H1 (cell line): Measurements from ENCODE around the gene YAF2. TPM values are rescaled to one million over a fixed set of nuclear protein-coding genes. Genes with fewer than 3 reads are reported as not detected.

ENCODE experiments used
- CTCF ChIA-PET: fragments of 300-600 bp; sonication (Branson Sonifier 250); formaldehyde crosslinking; loops from one replicate; lab custom pipeline; 2021; ENCODE audit not compliant: partially characterized antibody; lab: Charles Lee
- POLR2A ChIA-PET: fragments of 300-600 bp; sonication (Branson Sonifier 250); formaldehyde crosslinking; loops from one replicate; lab custom pipeline; 2021; ENCODE audit warnings: inconsistent platforms; ENCODE audit not compliant: partially characterized antibody; lab: Charles Lee
- DNase-seq, 2 experiments: peaks; one replicate each; pipeline versions ENCODE4 v3.0.0 to v3.0.0-alpha.2; 2010 to 2022; ENCODE audit warnings: low spot score in 2 of 2, low read depth in 1 of 2, mixed read lengths in 1 of 2
- FAIRE-seq: peaks from 2 replicates; lab custom pipeline; 2011; peaks lifted over from hg19 to GRCh38; lab: Jason Lieb, UNC
- H2AFZ ChIP-seq: 2 replicates; pipeline ENCODE4 v1.8.1; 2012; ENCODE audit warnings: low read length, inconsistent platforms
- H2AK5ac ChIP-seq: 2 replicates; pipeline ENCODE4 v1.6.1; 2013; ENCODE audit warnings: low read depth, low read length
- H2BK120ac ChIP-seq: replicated peaks from 2 replicates; pipeline ENCODE3; 2013; ENCODE audit warnings: low read depth, low read length, inconsistent platforms
- H2BK12ac ChIP-seq: 2 replicates; pipeline ENCODE4 v1.6.1; 2013; ENCODE audit warnings: low read depth, low read length
- H2BK15ac ChIP-seq: 2 replicates; pipeline ENCODE4 v1.6.1; 2013; ENCODE audit warnings: low read length
- H2BK20ac ChIP-seq: 2 replicates; pipeline ENCODE4 v1.6.1; 2013; ENCODE audit warnings: low read length
- H2BK5ac ChIP-seq: 2 replicates; pipeline ENCODE4 v1.6.1; 2013; ENCODE audit warnings: low read depth, low read length
- H3K14ac ChIP-seq: 2 replicates; pipeline ENCODE4 v1.6.1; 2013; ENCODE audit warnings: inconsistent platforms; ENCODE audit not compliant: insufficient read length
- H3K18ac ChIP-seq: 2 replicates; pipeline ENCODE4 v1.6.1; 2013; ENCODE audit warnings: low read length; ENCODE audit errors: extremely low read depth
- H3K23ac ChIP-seq: 2 replicates; pipeline ENCODE4 v1.6.1; 2013; ENCODE audit warnings: inconsistent platforms; ENCODE audit not compliant: insufficient read length
- H3K23me2 ChIP-seq: 2 replicates; pipeline ENCODE4 v1.6.1; 2013; ENCODE audit warnings: low read depth, low read length
- H3K27ac ChIP-seq: 2 replicates; pipeline ENCODE4 v1.6.1; 2011; ENCODE audit warnings: low read depth, low read length, inconsistent platforms
- H3K27me3 ChIP-seq, 4 experiments: replicated peaks in 1 of 4; 1 replicate in 1 of 4; 2 replicates in 3 of 4; pipeline versions ENCODE4 v1.6.1 to v1.8.1; 2011 to 2013; ENCODE audit warnings: low read length in 3 of 4, mild to moderate bottlenecking in 3 of 4, inconsistent platforms in 2 of 4, mixed read lengths in 2 of 4, moderate library complexity in 1 of 4; ENCODE audit not compliant: control insufficient read depth in 3 of 4, insufficient read depth in 3 of 4; ENCODE audit errors: extremely low read depth in 1 of 4
- H3K36me3 ChIP-seq, 4 experiments: 2 replicates each; pipeline versions ENCODE4 v1.6.1 to v1.8.1; 2011 to 2013; ENCODE audit warnings: mild to moderate bottlenecking in 4 of 4, low read length in 3 of 4, moderate library complexity in 2 of 4, control low read depth in 1 of 4, inconsistent platforms in 1 of 4; ENCODE audit not compliant: insufficient read depth in 4 of 4, control insufficient read depth in 2 of 4
- H3K4ac ChIP-seq: replicated peaks from 2 replicates; pipeline ENCODE3; 2013; ENCODE audit warnings: low read length, low read depth, mixed read lengths, inconsistent platforms; ENCODE audit not compliant: insufficient read length
- H3K4me1 ChIP-seq, 4 experiments: replicated peaks in 1 of 4; 1 replicate in 1 of 4; 2 replicates in 3 of 4; pipeline versions ENCODE4 v1.6.1 to v1.8.1; 2011 to 2013; ENCODE audit warnings: low read length in 3 of 4, inconsistent platforms in 2 of 4, mixed read lengths in 1 of 4; ENCODE audit not compliant: insufficient read depth in 4 of 4, control insufficient read depth in 3 of 4
- H3K4me2 ChIP-seq, 2 experiments: 2 replicates each; pipeline versions ENCODE4 v1.6.1 to v1.8.1; 2011 to 2013; ENCODE audit warnings: low read depth in 2 of 2, low read length in 2 of 2, control low read depth in 1 of 2, inconsistent platforms in 1 of 2, mild to moderate bottlenecking in 1 of 2; ENCODE audit not compliant: insufficient read depth in 1 of 2
- H3K4me3 ChIP-seq, 4 experiments: fragments of 200-600, 300-600 bp in 1 of 4; sonication (generic), shearing (Covaris generic), sonication (Bioruptor Twin) in 1 of 4; 2 replicates each; pipeline versions ENCODE4 v1.5.1 to v1.8.1; 2011 to 2016; ENCODE audit warnings: low read length in 4 of 4, low read depth in 3 of 4, control low read depth in 2 of 4, inconsistent platforms in 2 of 4, mild to moderate bottlenecking in 2 of 4, mixed read lengths in 1 of 4, moderate library complexity in 1 of 4; ENCODE audit not compliant: insufficient read depth in 2 of 4; ENCODE audit errors: extremely low read depth in 1 of 4
- H3K56ac ChIP-seq: replicated peaks from 2 replicates; pipeline ENCODE3; 2013; ENCODE audit warnings: low read depth, mild to moderate bottlenecking, mixed read lengths, low read length, inconsistent platforms; ENCODE audit not compliant: insufficient read length
- H3K79me1 ChIP-seq: 2 replicates; pipeline ENCODE4 v1.6.1; 2013; ENCODE audit warnings: low read depth, low read length, control low read depth
- H3K79me2 ChIP-seq, 2 experiments: 2 replicates each; pipeline versions ENCODE4 v1.6.1 to v1.8.1; 2012 to 2013; ENCODE audit warnings: low read length in 2 of 2, mild to moderate bottlenecking in 2 of 2, inconsistent platforms in 1 of 2; ENCODE audit not compliant: insufficient read depth in 2 of 2, control insufficient read depth in 1 of 2
- H3K9ac ChIP-seq, 4 experiments: replicated peaks in 1 of 4; 1 replicate in 1 of 4; 2 replicates in 3 of 4; pipeline versions ENCODE4 v1.6.1 to v1.8.1; 2011 to 2013; ENCODE audit warnings: low read depth in 3 of 4, low read length in 3 of 4, control low read depth in 2 of 4, mild to moderate bottlenecking in 2 of 4, moderate library complexity in 2 of 4, inconsistent platforms in 1 of 4; ENCODE audit errors: extremely low read depth in 1 of 4
- H3K9me3 ChIP-seq, 2 experiments: 2 replicates each; pipeline versions ENCODE4 v1.6.1 to v1.8.1; 2012 to 2013; ENCODE audit warnings: mild to moderate bottlenecking in 2 of 2, moderate library complexity in 2 of 2, control low read depth in 1 of 2, inconsistent platforms in 1 of 2, low read depth in 1 of 2, low read length in 1 of 2, mixed read lengths in 1 of 2; ENCODE audit not compliant: insufficient read depth in 2 of 2
- H4K20me1 ChIP-seq, 2 experiments: replicated peaks in 1 of 2; 2 replicates each; pipeline versions ENCODE3 to v1.8.1; 2011 to 2013; ENCODE audit warnings: inconsistent platforms in 2 of 2, low read length in 2 of 2, mild to moderate bottlenecking in 1 of 2; ENCODE audit not compliant: insufficient read depth in 2 of 2, control insufficient read depth in 1 of 2
- H4K5ac ChIP-seq: 2 replicates; pipeline ENCODE4 v1.6.1; 2013; ENCODE audit warnings: low read length, low read depth, mixed read lengths, inconsistent platforms; ENCODE audit not compliant: insufficient read length
- H4K8ac ChIP-seq: 2 replicates; pipeline ENCODE4 v1.8.0; 2013; ENCODE audit warnings: mild to moderate bottlenecking, moderate library complexity, low read length, inconsistent platforms; ENCODE audit not compliant: insufficient read depth; ENCODE audit errors: extremely low read depth
- H4K91ac ChIP-seq: replicated peaks from 2 replicates; pipeline ENCODE3; 2013; ENCODE audit warnings: low read length, mixed read lengths, inconsistent platforms; ENCODE audit not compliant: insufficient read length
- ASH2L ChIP-seq: fragments of 200-600, 300-600 bp; sonication (generic); IDR thresholded peaks from one replicate; pipeline ENCODE4 v1.7.1; 2017; ENCODE audit warnings: low read length
- CHD1 ChIP-seq: IDR thresholded peaks from 2 replicates; pipeline ENCODE4 v1.6.1; 2012; ENCODE audit warnings: low read depth, low read length, improper control_type of control experiment
- FOSL1 ChIP-seq: IDR thresholded peaks from 2 replicates; pipeline ENCODE4 v1.6.1; 2011; ENCODE audit warnings: mild to moderate bottlenecking, low read depth, low read length, moderate library complexity; ENCODE audit not compliant: insufficient read depth
- HDAC2 ChIP-seq, 2 experiments: fragments of 300-600 bp in 1 of 2; sonication (generic) in 1 of 2; IDR thresholded peaks; 2 replicates each; pipeline ENCODE4 v1.6.1; 2011 to 2012; ENCODE audit warnings: low read depth in 2 of 2, low read length in 2 of 2, mild to moderate bottlenecking in 2 of 2, moderate library complexity in 2 of 2, borderline replicate concordance in 1 of 2, inconsistent platforms in 1 of 2
- KDM4A ChIP-seq: IDR thresholded peaks from one replicate; pipeline ENCODE4 v1.7.1; 2012; ENCODE audit warnings: low read depth, mild to moderate bottlenecking, moderate library complexity, low read length, inconsistent platforms; ENCODE audit not compliant: severe bottlenecking
- SIN3A ChIP-seq, 2 experiments: IDR thresholded peaks in 1 of 2; conservative IDR thresholded peaks in 1 of 2; 2 replicates each; pipeline ENCODE4 v1.6.1; 2011 to 2012; ENCODE audit warnings: low read length in 2 of 2, improper control_type of control experiment in 1 of 2, low read depth in 1 of 2, mild to moderate bottlenecking in 1 of 2
- WGBS, 2 experiments: shearing (Covaris generic) in 1 of 2; methylation state at CpG; one replicate each; pipeline versions ENCODE4 v1.1.6 to v1.1.7; 2013 to 2015; ENCODE audit warnings: low lambda C conversion rate in 2 of 2, mixed read lengths in 2 of 2, inconsistent platforms in 1 of 2, low coverage in 1 of 2, missing lambda C conversion rate in 1 of 2; ENCODE audit not compliant: insufficient replicate concordance in 2 of 2, insufficient coverage in 1 of 2, insufficient read length in 1 of 2; ENCODE audit errors: extremely low coverage in 1 of 2, missing lambda C conversion rate in 1 of 2; 5-methylcytosine and 5-hydroxymethylcytosine counted together
- polyA plus RNA-seq, 7 experiments: library from polyadenylated mRNA; depleted of rRNA in 3 of 7; stranded (reverse) in 5 of 7; unstranded in 2 of 7; fragments of >200 nt in 5 of 7; fragments of 200-250 nt in 2 of 7; gene quantifications; 1 replicate in 5 of 7; 2 replicates in 1 of 7; 4 replicates in 1 of 7; pipeline versions ENCODE4 v1.2.1 to v1.2.3, GENCODE V29; 2011 to 2013; ENCODE audit warnings: missing spikeins in 2 of 7, mixed read lengths in 2 of 7
- total RNA-seq: library from RNA; stranded (reverse); fragmentation: NEBNext Ultra II Directional; extraction: Animal tissue kit (Norgen Biotek cat#: 25700); gene quantifications from 2 replicates; pipeline ENCODE4 v1.2.1, GENCODE V29; 2021

The YAF2 gene
- total and polyA plus RNA-seq, 2 of the 8 experiments (the other 6 are each of a cell fraction or from before 2014, with no cell fraction given) = 0.50 to 2.2 TPM

DNA sequence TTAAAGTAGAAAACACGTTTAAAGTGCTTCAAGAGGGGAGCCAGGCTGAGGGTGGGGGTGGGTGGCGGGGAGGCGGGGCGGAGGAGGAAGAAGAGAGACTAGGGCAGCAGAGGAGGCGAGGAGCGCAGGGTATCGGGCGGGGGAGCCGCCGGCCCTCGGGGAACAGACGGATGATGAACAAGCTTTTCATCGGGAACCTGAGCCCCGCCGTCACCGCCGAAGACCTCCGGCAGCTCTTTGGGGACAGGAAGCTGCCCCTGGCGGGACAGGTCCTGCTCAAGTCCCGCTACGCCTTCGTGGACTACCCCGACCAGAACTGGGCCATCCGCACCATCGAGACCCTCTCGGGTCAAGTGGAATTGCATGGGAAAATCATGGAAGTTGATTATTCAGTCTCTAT, 48.7 kb upstream of the YAF2 start:
- Histone ChIP-seq H3K23me2 (no peaks in the 10 kb centered on the region), H4K5ac (no peak overlapping the region), H3K36me3 (no peaks in the 10 kb centered on the region), H3K9me3 (no peaks in the 10 kb centered on the region), H3K27me3 (no peaks in the 10 kb centered on the region), H3K79me2 (no peaks in the 10 kb centered on the region), H3K4ac (no peak overlapping the region), H2BK120ac (no peak overlapping the region), H3K23ac (no peak overlapping the region), H2BK20ac (no peak overlapping the region), H2BK12ac (no peak overlapping the region), H3K14ac (no peak overlapping the region), H2BK5ac (no peak overlapping the region), H4K8ac (no peak overlapping the region), H3K4me3 (no peak overlapping the region), H3K56ac (no peak overlapping the region), H3K79me1 (no peaks in the 10 kb centered on the region), H3K18ac (no peak overlapping the region), H3K4me2 (no peak overlapping the region), H2AFZ (no peak overlapping the region), H3K4me1 (no peaks in the 10 kb centered on the region), H4K20me1 (no peaks in the 10 kb centered on the region), H2BK15ac (no peak overlapping the region), H3K27ac (no peak overlapping the region), H3K9ac (no peak overlapping the region), H2AK5ac (no peak overlapping the region), H4K91ac (no peak overlapping the region)
- POLR2A ChIA-PET = no interaction called here
- no peak for FAIRE-seq
- 84% methylated on average over 15 of the region's 26 CpGs; no CpG with 5 or more reads in 1 of the 2 experiments for WGBS, 2 experiments
- CTCF ChIA-PET = interaction anchor here (1.2 kb wide), 1 partner anchor 20 kb away, joined by 3 read pairs; no protein-coding TSS in a partner anchor
- no peak for DNase-seq
- TF ChIP-seq SIN3A (conservative IDR thresholded peaks at IDR 0.05 in 1 of 2, IDR thresholded peaks at IDR 0.05 in 1 of 2; ENCODE audit: low read depth in 1 of 2, low read length in 2 of 2) = no peak
- TF ChIP-seq CHD1 = no peak
- no peak for TF ChIP-seq KDM4A
- TF ChIP-seq FOSL1 = no peak
- no peak for TF ChIP-seq ASH2L
- TF ChIP-seq HDAC2 (IDR thresholded peaks at IDR 0.05; ENCODE audit: borderline replicate concordance in 1 of 2, low read depth in 2 of 2, low read length in 2 of 2) = no peak
